Activated T-cell treated with anti-CD3 and anti-CD28 coated beads, Interleukin-2, amount 50 U/mL, for 4 hours (primary cell): ENCODE results near the gene NDUFAF8. TPM values are rescaled to one million over a fixed set of nuclear protein-coding genes. Genes with fewer than 3 reads are reported as not detected.

Experiments
- ATAC-seq, 2 donors: fragments of 200-7000 bp; cut with Tn5 transposase; one replicate each; pipeline ENCODE4 v1.10.0; 2021
- DNase-seq: peaks from one replicate; pipeline ENCODE4 v3.0.0-alpha.2; 2020
- H3K27me3 Mint-ChIP-seq: one replicate; pipeline ENCODE4 v1.8.0; 2021; ENCODE audit warnings: low read depth, mixed read lengths
- H3K36me3 Mint-ChIP-seq: one replicate; pipeline ENCODE4 v1.8.0; 2022; ENCODE audit warnings: mixed read lengths; ENCODE audit not compliant: insufficient read depth
- H3K4me1 Mint-ChIP-seq: one replicate; pipeline ENCODE4 v1.8.0; 2021; ENCODE audit warnings: low read depth, mixed read lengths
- H3K4me3 Mint-ChIP-seq: one replicate; pipeline ENCODE4 v1.8.0; 2021; ENCODE audit warnings: mild to moderate bottlenecking, moderate library complexity, mixed read lengths
- H3K9me3 Mint-ChIP-seq: one replicate; pipeline ENCODE4 v1.8.0; 2021; ENCODE audit warnings: mixed read lengths
- total RNA-seq, 3 donors: library from RNA; stranded (reverse); gene quantifications; one replicate each; pipeline ENCODE4 v1.2.1, GENCODE V29; 2021

NDUFAF8 gene
- total RNA-seq, 3 donors from 2014 or later = 123 to 144 (median 143) TPM

GRCh38 chr17:81228420-81228819 is 10.7 kb upstream of the NDUFAF8 start:
- Mint-ChIP-seq H3K36me3 (peaks cover 15% of the 10 kb centered on the region), H3K27me3 (no peaks in the 10 kb centered on the region), H3K4me3 (no peak overlapping the region), H3K4me1 (peaks cover 13% of the 10 kb centered on the region), H3K9me3 (no peaks in the 10 kb centered on the region)
- ATAC-seq (no peak), DNase-seq (no peak)

GRCh38 chr17:81228834-81229665 is 10.1 kb upstream of the NDUFAF8 start:
- H3K9me3 Mint-ChIP-seq = no peaks in the 10 kb centered on the region
- H3K4me3 Mint-ChIP-seq = no peak overlapping the region
- ATAC-seq (no peak), DNase-seq (no peak)
- H3K36me3 Mint-ChIP-seq = peaks cover 15% of the 10 kb centered on the region
- peaks cover 8% of the 10 kb centered on the region for H3K4me1 Mint-ChIP-seq
- no peaks in the 10 kb centered on the region for H3K27me3 Mint-ChIP-seq

- peaks cover 15% of the 10 kb centered on the region for H3K36me3 Mint-ChIP-seq
- ATAC-seq (no peak), DNase-seq (no peak)
- no peak overlapping the region for H3K4me3 Mint-ChIP-seq
- H3K9me3 Mint-ChIP-seq = no peaks in the 10 kb centered on the region
- H3K4me1 Mint-ChIP-seq = peaks cover 9% of the 10 kb centered on the region
- no peaks in the 10 kb centered on the region for H3K27me3 Mint-ChIP-seq
Observed at GRCh38 chr17:81229666-81229920, 9.5 kb upstream of the NDUFAF8 start.

DNA sequence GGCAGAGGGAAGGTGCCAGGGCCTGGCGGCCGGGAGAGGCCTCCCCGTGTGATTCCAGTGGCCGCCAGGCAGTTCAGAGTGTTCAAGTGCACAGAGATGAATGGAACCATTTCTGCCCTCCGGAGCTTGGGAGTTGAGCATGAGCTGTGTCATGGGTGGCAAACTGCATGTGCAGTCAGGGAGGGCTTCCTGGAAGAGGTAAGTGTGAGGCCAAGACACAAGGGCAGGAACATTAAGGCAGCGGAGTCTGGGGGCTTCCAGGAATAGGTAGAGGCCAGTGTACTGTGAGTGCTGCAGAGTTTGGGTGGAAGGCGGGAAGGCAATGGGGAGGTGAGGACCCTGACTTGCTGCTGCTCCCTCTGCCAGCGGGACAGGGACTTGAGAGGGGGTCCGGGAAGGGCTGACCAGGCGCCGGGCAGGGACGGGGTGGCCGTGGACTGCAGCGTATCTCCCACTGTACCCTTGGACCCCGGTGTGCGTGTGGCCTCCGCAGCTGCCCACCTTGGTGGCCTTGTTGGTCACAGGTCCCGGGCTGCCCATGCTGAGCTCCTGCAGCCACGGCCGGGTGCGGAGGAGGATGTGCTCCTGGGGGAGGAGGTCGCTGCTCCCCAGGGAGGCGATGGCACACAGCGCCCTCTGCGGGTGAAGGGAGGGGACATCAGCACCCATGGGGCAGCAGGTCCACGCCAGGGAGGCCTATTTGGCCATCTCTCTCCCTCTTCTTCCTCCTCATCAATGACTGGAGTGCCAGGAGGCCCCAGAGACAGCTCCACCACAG is 8.9 kb upstream of the NDUFAF8 start:
- peaks cover 18% of the 10 kb centered on the region for H3K36me3 Mint-ChIP-seq
- no peak overlapping the region for H3K4me3 Mint-ChIP-seq
- no peaks in the 10 kb centered on the region for H3K9me3 Mint-ChIP-seq
- DNase-seq (no peak), ATAC-seq (peak in 1 of 2 donors; percentile 9)
- no peaks in the 10 kb centered on the region for H3K27me3 Mint-ChIP-seq
- H3K4me1 Mint-ChIP-seq = peaks cover 13% of the 10 kb centered on the region

GRCh38 chr17:81231121-81231645 is 7.9 kb upstream of the NDUFAF8 start:
- H3K4me1 Mint-ChIP-seq = peaks cover 15% of the 10 kb centered on the region
- peaks cover 18% of the 10 kb centered on the region for H3K36me3 Mint-ChIP-seq
- no peaks in the 10 kb centered on the region for H3K27me3 Mint-ChIP-seq
- H3K9me3 Mint-ChIP-seq = no peaks in the 10 kb centered on the region
- ATAC-seq (no peak), DNase-seq (no peak)
- no peak overlapping the region for H3K4me3 Mint-ChIP-seq

- Mint-ChIP-seq H3K27me3 (no peaks in the 10 kb centered on the region), H3K36me3 (peaks cover 18% of the 10 kb centered on the region), H3K4me3 (no peak overlapping the region), H3K4me1 (peaks cover 15% of the 10 kb centered on the region), H3K9me3 (no peaks in the 10 kb centered on the region)
- no peak for DNase-seq
- no peak for ATAC-seq
Observed at GRCh38 chr17:81231766-81232581, 7.1 kb upstream of the NDUFAF8 start.

DNA sequence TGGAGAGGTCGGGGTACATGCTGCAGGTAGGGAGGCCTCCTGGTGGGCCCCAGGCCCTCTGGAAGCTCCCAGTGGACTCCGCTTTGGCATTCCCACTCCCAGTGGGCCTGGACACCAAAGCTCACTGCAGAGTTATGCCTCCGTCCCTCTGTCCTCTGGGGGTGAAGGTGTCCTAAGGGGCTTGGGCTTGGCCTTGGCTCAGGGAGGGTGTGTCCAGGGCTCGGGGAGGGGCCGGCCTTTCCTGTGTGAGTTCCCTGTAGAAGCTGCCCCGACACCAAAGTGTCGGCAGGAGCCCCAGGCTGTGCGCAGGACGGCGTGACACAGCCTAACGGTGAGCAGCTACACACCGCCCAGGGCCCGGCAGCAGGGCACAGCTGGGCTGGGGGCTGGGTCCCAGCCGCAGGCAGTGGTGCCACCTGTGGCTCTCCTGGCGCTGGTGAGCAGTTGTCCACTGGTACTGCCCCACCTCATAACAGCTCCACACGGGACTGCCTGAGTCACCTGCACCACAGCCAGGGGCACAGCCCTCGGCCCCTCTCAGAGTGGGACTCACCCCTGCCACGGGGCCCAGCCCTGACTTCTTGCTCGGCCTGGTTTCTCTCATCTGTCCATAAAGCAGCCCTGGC is 6.4 kb upstream of the NDUFAF8 start:
- Mint-ChIP-seq H3K27me3 (no peaks in the 10 kb centered on the region), H3K9me3 (no peaks in the 10 kb centered on the region), H3K4me3 (no peak overlapping the region), H3K4me1 (peaks cover 18% of the 10 kb centered on the region), H3K36me3 (peaks cover 18% of the 10 kb centered on the region)
- ATAC-seq (no peak), DNase-seq (no peak)

DNA sequence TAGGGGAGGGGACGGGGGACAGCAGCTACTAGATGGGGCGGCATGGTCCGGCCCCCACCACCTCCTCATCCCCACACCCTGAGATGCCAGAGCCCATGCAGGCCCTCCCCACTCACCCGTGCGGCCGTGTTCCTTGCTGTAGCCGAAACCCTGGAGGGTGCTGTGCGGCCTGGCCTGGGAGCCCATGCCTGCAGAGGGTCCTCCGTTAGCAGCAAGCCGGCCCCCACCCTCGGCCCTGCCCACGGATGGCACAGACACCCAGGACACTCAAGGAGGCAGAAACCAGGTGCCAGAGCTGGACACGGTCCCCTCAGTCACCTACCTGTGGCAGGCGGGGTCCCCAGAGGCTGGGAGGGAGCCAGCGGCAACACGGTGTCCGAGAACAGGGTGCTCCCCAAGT is 5.8 kb upstream of the NDUFAF8 start:
- H3K27me3 Mint-ChIP-seq = no peaks in the 10 kb centered on the region
- no peaks in the 10 kb centered on the region for H3K9me3 Mint-ChIP-seq

GRCh38 chr17:81233811-81234505 is 5.2 kb upstream of the NDUFAF8 start:
- ATAC-seq (no peak), DNase-seq (no peak)
- peaks cover 14% of the 10 kb centered on the region for H3K36me3 Mint-ChIP-seq
- H3K4me1 Mint-ChIP-seq = peaks cover 20% of the 10 kb centered on the region
- no peaks in the 10 kb centered on the region for H3K9me3 Mint-ChIP-seq
- no peak overlapping the region for H3K4me3 Mint-ChIP-seq
- no peaks in the 10 kb centered on the region for H3K27me3 Mint-ChIP-seq

More for the DNA sequence above, 5.8 kb upstream of the NDUFAF8 start:
- ATAC-seq = no peak
- DNase-seq = no peak
- H3K4me1 Mint-ChIP-seq = peaks cover 20% of the 10 kb centered on the region
- H3K4me3 Mint-ChIP-seq = no peak overlapping the region
- peaks cover 16% of the 10 kb centered on the region for H3K36me3 Mint-ChIP-seq

DNA sequence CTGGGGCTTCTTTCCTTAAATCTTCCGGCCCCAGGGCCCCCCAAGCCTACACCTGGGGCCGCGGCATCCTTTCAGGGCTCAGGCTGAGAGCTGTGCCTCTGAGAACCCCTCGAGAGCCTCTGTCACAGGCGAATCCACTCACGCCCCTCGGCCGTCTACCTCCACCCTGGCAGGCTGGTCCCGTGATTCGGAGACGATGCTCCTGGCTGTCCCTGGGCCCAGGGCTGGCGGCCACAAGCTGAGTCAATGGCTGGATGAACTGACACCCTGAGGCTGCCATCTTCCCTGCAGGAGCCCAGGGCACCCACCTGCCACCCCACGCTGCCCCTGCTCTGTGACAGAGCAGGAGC is 4.6 kb upstream of the NDUFAF8 start:
- no peak for ATAC-seq

GRCh38 chr17:81234940-81235821 is 3.9 kb upstream of the NDUFAF8 start:
- H3K4me3 Mint-ChIP-seq = peak overlapping the region; percentile 37
- peaks cover 21% of the 10 kb centered on the region for H3K4me1 Mint-ChIP-seq
- H3K27me3 Mint-ChIP-seq = no peaks in the 10 kb centered on the region
- DNase-seq = no peak
- peaks cover 8% of the 10 kb centered on the region for H3K36me3 Mint-ChIP-seq
- ATAC-seq = no peak
- H3K9me3 Mint-ChIP-seq = no peaks in the 10 kb centered on the region

More for the DNA sequence above, 4.6 kb upstream of the NDUFAF8 start:
- H3K9me3 Mint-ChIP-seq = no peaks in the 10 kb centered on the region
- H3K36me3 Mint-ChIP-seq = peaks cover 14% of the 10 kb centered on the region
- peaks cover 20% of the 10 kb centered on the region for H3K4me1 Mint-ChIP-seq
- no peak overlapping the region for H3K4me3 Mint-ChIP-seq
- DNase-seq = no peak
- H3K27me3 Mint-ChIP-seq = no peaks in the 10 kb centered on the region

GRCh38 chr17:81235822-81236740 is 3.0 kb upstream of the NDUFAF8 start:
- Mint-ChIP-seq H3K9me3 (no peaks in the 10 kb centered on the region), H3K4me3 (peak overlapping the region; percentile 56), H3K27me3 (no peaks in the 10 kb centered on the region), H3K4me1 (peaks cover 27% of the 10 kb centered on the region), H3K36me3 (peaks cover 4% of the 10 kb centered on the region)
- DNase-seq (no peak), ATAC-seq (no peak)
